GM12874 (cell line): ENCODE data around the gene ETS2.

Source experiments
- TF ChIP-seq, protein P1 (sequence below): IDR thresholded peaks from 2 replicates; pipeline ENCODE4 v1.5.1; 2011; ENCODE audit warnings: low read depth, mild to moderate bottlenecking, control low read depth, low read length, moderate library complexity; ENCODE audit not compliant: insufficient read depth

Gene ETS2

GRCh38 chr21:38798081-38798480 lies 7.6 kb upstream of the ETS2 start:
- TF ChIP-seq, protein P1, sequence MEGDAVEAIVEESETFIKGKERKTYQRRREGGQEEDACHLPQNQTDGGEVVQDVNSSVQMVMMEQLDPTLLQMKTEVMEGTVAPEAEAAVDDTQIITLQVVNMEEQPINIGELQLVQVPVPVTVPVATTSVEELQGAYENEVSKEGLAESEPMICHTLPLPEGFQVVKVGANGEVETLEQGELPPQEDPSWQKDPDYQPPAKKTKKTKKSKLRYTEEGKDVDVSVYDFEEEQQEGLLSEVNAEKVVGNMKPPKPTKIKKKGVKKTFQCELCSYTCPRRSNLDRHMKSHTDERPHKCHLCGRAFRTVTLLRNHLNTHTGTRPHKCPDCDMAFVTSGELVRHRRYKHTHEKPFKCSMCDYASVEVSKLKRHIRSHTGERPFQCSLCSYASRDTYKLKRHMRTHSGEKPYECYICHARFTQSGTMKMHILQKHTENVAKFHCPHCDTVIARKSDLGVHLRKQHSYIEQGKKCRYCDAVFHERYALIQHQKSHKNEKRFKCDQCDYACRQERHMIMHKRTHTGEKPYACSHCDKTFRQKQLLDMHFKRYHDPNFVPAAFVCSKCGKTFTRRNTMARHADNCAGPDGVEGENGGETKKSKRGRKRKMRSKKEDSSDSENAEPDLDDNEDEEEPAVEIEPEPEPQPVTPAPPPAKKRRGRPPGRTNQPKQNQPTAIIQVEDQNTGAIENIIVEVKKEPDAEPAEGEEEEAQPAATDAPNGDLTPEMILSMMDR, result no peak

DNA sequence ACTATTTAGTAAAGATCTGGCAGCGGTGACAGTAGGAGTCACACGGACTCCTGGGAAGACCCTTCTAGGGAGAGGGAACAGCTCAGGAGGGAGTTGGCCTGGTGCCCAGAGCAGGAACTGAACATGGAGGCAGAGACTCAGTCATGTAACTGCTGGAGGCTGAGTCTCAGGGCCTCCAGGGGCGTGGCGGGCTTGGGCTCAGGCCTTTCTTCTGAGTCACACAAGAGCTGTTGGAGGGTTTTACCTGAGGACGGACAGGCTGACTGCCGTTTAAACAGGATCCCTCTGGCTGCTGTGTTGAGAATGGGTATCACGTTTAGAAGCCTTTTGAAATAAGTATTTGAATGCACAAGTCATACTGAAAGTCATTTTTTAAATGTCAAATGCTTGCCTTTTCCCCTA lies 7.2 kb upstream of the ETS2 start:
- TF ChIP-seq, protein P1, result no peak

DNA sequence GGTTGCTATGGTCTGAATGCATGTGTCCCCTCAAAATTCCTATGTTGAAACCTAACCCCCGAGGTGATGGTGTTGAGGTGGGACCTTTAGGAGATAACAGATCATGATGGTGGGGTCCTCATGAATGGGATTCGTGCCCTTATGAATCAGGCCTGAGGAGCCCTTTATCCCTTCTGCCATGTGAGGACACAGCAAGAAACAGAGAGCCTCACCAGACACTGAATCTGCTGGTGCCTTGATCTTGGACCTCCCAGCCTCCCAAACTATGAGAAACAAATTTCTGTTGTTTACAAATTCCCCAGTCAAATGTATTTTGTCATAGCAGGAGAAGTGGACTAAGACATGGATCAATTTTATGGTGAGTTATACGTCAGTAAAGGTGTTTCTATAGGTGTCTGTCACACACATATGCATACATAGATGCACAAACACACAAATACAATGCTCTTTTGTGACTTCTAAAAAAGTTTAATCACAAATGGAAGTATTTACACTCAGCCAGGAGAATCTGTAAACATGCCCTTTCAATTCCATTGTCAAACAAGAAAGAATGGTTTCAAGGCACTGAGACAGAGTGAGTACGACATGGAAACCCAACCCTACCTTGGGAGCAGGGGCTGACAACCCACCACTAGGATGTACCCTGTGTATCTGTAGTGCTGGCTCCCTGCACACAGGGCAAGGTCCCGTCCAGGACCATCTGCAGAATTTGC lies 5.5 kb upstream of the ETS2 start:
- TF ChIP-seq, protein P1, result no peak

GRCh38 chr21:38800924-38801744 lies 4.6 kb upstream of the ETS2 start:
- TF ChIP-seq, protein P1, result no peak

DNA sequence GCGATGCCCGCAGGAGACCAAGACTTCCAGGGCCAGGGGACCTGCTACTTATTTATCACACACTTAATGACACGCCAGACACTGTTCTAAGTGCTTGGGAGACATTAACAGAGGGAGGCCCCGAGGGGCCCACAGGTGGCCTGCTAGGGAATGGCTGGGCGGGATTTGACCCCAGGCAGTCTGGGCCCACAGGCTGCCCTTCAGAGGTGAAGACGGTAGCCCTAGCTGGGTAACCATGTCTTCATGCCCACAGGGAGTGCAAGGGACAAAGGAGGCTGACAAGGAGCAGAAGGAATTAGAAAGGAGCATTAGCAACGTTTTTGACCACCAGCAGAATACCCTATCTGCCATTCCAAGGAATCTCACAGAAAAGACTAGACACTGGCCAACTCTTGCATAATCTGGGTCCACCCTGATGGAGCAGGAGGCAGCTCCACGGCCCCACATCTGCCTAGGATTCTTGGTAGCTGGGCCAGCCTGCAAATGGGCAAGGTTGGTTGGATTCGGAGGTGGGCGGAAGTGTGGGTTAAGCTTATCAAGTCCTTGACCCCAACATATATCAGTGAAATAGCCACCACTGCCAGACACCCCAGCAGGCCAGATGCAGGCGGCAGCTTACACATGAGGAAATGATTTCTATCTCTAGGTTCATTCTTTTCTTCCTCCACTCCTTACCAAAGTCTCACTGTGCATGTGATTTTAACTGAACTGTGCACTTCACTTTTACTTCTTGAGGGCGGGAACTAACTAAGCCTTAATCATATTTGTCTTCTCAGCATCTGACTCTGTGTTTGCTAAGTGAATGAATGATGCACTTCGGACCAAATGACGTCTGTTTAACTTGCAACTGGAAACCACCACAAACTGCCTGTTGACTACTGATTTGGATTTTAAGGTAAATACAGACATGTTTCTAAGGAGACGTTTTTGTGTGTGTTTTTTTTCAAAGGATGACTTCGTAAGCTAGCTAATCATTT lies 3.4 kb upstream of the ETS2 start:
- TF ChIP-seq, protein P1, result no peak

DNA sequence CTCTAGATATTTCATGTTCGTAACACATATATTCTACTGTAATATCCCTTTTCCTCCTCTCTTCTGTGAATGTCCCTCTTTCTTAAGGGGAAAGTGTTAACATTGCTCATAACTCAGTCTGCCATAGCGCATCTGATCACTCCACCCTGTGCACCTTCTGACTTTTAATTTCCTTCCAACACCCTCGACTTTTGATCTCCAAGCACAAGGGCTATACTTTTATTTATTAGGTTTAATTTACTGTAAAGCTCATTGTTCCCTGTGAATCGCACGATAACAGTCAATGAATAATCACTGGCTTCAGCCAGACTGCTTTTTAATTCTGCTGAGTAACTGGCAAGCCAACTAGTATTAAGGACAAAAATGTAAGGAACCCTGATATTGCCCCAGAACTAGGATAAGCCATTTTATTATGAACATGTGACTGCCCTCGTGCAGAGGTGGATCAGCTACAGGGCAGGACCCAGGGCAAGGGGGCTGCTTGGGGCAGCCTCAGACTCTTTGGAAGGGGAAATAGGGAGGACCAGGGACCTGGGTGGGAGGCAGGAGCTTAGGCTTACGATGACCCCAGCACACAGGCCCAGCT lies 2.6 kb upstream of the ETS2 start:
- TF ChIP-seq, protein P1, result no peak
